Right lobe of liver (tissue), 6 donors: ENCODE results near the gene CFAP53. TPM values are rescaled to one million over a fixed set of nuclear protein-coding genes. Genes with fewer than 3 reads are reported as not detected.

Experiments used
- ATAC-seq, 4 donors: fragments of 200-7000 bp; cut with Tn5 transposase; one replicate each; pipeline ENCODE4 v1.9.1; 2020; ENCODE audit warnings: mild to moderate bottlenecking in 4 of 4, moderate library complexity in 4 of 4
- DNase-seq, 3 donors: peaks; one replicate each; pipeline ENCODE4 v3.0.0-alpha.2; 2020
- H3K27ac ChIP-seq, 3 donors: fragments of 200-600 bp; one replicate each; pipeline ENCODE4 v1.8.0; 2022
- H3K27me3 ChIP-seq, 2 donors: fragments of 200-600 bp; one replicate each; pipeline ENCODE4 v1.8.0; 2022
- H3K36me3 ChIP-seq, 4 donors: fragments of 200-600 bp; sonication (generic) in 1 of 4; one replicate each; pipeline versions ENCODE4 v1.5.1 to v1.8.0; 2017 to 2022; ENCODE audit warnings: control low read depth in 1 of 4
- H3K4me1 ChIP-seq, 4 donors: fragments of 200-600 bp; sonication (generic) in 1 of 4; one replicate each; pipeline versions ENCODE4 v1.5.1 to v1.8.0; 2017 to 2022; ENCODE audit warnings: control low read depth in 1 of 4
- H3K4me3 ChIP-seq, 3 donors: fragments of 200-600 bp; one replicate each; pipeline ENCODE4 v1.8.0; 2022
- H3K9me3 ChIP-seq, 4 donors: fragments of 200-600 bp; sonication (generic) in 1 of 4; one replicate each; pipeline versions ENCODE4 v1.5.1 to v1.8.0; 2017 to 2022; ENCODE audit warnings: control low read depth in 1 of 4
- POLR2A ChIP-seq: fragments of 450-650 bp; IDR thresholded peaks from one replicate; pipeline ENCODE4 v1.6.1; 2017; ENCODE audit warnings: antibody characterized with exemption, mild to moderate bottlenecking
- WGBS: methylation state at CpG from one replicate; pipeline ENCODE4 v1.1.6; 2018; ENCODE audit warnings: low coverage, low lambda C conversion rate; ENCODE audit not compliant: insufficient coverage; ENCODE audit errors: missing lambda C conversion rate; 5-methylcytosine and 5-hydroxymethylcytosine counted together
- intact Hi-C, 2 donors: fragments of 100-400 bp; cut with DNase I; formaldehyde crosslinking; loops; one replicate each; pipeline versions ENCODE4 v1.11.2 to v1.14.1; 2022
- small RNA-seq, 2 experiments: library from RNA; depleted of rRNA; stranded (forward); fragments of <200 nt; gene quantifications; one replicate each; pipeline ENCODE3, GENCODE V24; 2016
- total RNA-seq, 6 experiments: library from RNA; depleted of rRNA in 2 of 6; stranded (reverse); fragments of >200 nt in 2 of 6; fragmentation: NEBNext Ultra II Directional in 3 of 6; extraction: Animal tissue kit (Norgen Biotek cat#: 25700) in 3 of 6; gene quantifications; one replicate each; pipeline versions ENCODE4 v1.1.0 to v1.2.4, GENCODE V29; 2016 to 2023
- TF ChIP-seq, protein P1 (sequence below), 4 donors: fragments of 200-600 bp in 3 of 4; fragments of 450-650 bp in 1 of 4; IDR thresholded peaks; one replicate each; pipeline versions ENCODE4 v1.5.1 to v1.8.0; 2016 to 2022; ENCODE audit warnings: antibody characterized with exemption in 4 of 4, mild to moderate bottlenecking in 2 of 4
- donor health status: DM: no; HTN: yes; CAD: no.
- donor health status: DM: no; HTN: no; CAD: no.
- donor health status: DM: no; HTN: no; CAD: no.
- donor health status: DM: no; HTN: yes; CAD: no.
- donor health status: DM: no; HTN: yes; CAD: no.

Gene CFAP53
- total RNA-seq, 6 experiments from 2014 or later: 0.13 to 0.17 (median 0.14) TPM; not detected in 3

DNA sequence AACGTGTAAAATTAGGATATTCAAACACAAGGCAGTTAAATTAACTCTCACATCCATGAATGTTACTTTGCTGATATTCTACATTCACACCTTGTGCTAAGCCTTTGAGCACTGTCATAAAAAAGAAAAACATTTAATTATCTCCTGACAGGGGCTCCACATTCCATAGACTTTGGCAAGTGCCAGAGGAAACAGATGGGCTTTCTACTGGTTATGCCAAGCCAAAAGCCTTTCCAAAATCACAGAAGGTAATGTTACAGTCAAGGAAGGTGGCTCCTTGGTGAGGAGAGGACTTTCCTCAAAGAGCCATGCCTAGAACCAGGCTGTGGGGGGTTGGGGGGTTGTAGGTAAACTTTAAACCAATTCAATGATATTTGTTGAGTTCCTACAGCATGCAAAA lies 83.8 kb downstream of the CFAP53 start:
- 61% methylated on average over 1 of the region's 1 CpG for WGBS
- Histone ChIP-seq H3K4me3 (no peak overlapping the region), H3K4me1 (no peaks in the 10 kb centered on the region), H3K36me3 (no peaks in the 10 kb centered on the region), H3K27me3 (no peaks in the 10 kb centered on the region), H3K9me3 (no peaks in the 10 kb centered on the region), H3K27ac (no peak overlapping the region)
- ATAC-seq: no peak
- no peak for DNase-seq
- intact Hi-C loops: no loop called here
- no peak for TF ChIP-seq POLR2A
- TF ChIP-seq, protein P1, sequence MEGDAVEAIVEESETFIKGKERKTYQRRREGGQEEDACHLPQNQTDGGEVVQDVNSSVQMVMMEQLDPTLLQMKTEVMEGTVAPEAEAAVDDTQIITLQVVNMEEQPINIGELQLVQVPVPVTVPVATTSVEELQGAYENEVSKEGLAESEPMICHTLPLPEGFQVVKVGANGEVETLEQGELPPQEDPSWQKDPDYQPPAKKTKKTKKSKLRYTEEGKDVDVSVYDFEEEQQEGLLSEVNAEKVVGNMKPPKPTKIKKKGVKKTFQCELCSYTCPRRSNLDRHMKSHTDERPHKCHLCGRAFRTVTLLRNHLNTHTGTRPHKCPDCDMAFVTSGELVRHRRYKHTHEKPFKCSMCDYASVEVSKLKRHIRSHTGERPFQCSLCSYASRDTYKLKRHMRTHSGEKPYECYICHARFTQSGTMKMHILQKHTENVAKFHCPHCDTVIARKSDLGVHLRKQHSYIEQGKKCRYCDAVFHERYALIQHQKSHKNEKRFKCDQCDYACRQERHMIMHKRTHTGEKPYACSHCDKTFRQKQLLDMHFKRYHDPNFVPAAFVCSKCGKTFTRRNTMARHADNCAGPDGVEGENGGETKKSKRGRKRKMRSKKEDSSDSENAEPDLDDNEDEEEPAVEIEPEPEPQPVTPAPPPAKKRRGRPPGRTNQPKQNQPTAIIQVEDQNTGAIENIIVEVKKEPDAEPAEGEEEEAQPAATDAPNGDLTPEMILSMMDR (IDR thresholded peaks at IDR 0.05): no peak

DNA sequence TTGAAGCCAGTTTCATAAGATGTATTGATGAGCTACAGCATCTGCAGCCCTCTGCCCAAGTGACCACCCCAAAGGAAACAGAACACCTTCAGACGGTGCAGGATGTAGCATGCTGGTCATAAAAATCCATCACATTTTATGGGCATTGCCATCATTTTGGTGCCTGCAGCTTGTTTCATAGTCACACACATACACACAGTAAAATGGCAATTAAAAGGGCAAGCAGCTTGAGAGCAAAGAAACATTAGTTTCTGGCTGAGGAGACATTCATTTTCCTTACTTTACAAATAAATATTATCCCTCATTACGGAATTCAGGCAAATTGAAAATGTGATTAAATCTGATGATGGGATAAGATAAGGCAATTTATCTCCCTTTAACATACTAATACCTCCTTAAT lies 84.7 kb downstream of the CFAP53 start:
- H3K27me3 ChIP-seq: no peaks in the 10 kb centered on the region
- no peaks in the 10 kb centered on the region for H3K4me1 ChIP-seq
- no peaks in the 10 kb centered on the region for H3K36me3 ChIP-seq
- 58% methylated on average over 2 of the region's 2 CpGs for whole genome bisulfite sequencing
- no peak overlapping the region for H3K4me3 ChIP-seq
- DNase-seq (no peak), ATAC-seq (no peak)
- TF ChIP-seq, protein P1 (IDR thresholded peaks at IDR 0.05): no peak
- TF ChIP-seq POLR2A: no peak
- H3K27ac ChIP-seq: no peak overlapping the region
- intact Hi-C loops: no loop called here
- no peaks in the 10 kb centered on the region for H3K9me3 ChIP-seq

DNA sequence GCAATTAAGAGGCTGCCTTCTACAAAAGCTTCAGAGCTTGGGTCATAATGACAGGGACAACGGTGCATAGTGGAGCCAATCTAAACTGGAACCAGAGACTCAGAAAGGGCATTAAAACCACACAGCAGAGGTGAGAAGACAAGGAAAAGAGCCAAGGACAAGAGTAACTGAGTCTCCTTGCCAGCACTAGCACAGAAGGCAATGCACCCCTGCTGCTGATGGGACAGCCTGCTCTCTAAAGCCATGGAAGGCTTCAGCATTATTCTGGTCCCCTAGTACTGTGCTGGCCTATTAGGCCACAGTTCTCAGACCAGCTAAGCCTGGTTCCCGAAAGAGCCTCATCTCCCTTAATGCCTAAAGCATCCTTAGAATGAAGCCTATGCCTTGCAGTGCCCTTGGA lies 86.8 kb downstream of the CFAP53 start:
- Histone ChIP-seq H3K4me3 (no peak overlapping the region), H3K27ac (no peak overlapping the region), H3K27me3 (no peaks in the 10 kb centered on the region), H3K9me3 (no peaks in the 10 kb centered on the region), H3K4me1 (no peaks in the 10 kb centered on the region), H3K36me3 (no peaks in the 10 kb centered on the region)
- ATAC-seq (no peak), DNase-seq (no peak)
- intact Hi-C loops: no loop called here
- WGBS: 100% methylated on average over 1 of the region's 2 CpGs
- TF ChIP-seq, protein P1 (IDR thresholded peaks at IDR 0.05): no peak
- TF ChIP-seq POLR2A: no peak

DNA sequence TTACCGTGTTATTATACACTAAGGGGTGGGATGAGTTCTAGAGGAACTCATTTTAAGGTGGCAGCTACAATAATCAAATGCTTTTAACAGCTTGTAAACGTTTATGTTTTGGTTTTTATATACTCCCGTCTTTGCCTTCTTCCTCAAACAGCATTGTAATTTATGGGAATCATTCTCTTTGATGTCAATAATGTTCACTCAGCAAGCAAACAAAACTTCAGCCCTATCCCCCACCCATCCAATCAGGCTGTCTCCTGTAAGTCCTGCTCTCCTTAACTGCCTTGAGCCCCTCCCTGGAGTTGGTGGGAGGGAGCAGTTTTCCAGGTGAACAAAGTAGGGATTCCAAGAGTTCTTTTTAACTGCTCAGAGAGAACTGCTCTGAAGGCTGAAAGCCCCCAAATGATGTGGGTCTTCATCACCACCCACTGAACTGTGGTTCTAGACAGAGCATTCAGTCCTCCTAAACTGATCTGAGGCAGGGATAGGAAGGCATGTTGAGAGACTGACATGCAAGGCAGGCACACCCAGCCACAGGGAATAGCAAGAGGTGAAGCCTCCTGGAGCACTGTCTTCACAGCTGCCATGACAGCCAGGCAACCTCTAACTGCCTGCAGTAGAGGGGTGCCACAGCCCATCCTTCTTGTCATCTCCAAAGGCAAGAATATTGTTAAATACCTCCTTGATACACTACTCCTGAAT lies 88.9 kb downstream of the CFAP53 start:
- ATAC-seq: no peak
- no peak overlapping the region for H3K4me3 ChIP-seq
- H3K9me3 ChIP-seq: no peaks in the 10 kb centered on the region
- no peaks in the 10 kb centered on the region for H3K36me3 ChIP-seq
- intact Hi-C loops: no loop called here
- no peaks in the 10 kb centered on the region for H3K4me1 ChIP-seq
- H3K27ac ChIP-seq: no peak overlapping the region
- H3K27me3 ChIP-seq: no peaks in the 10 kb centered on the region
- DNase-seq: no peak
- no peak for TF ChIP-seq POLR2A
- TF ChIP-seq, protein P1 (IDR thresholded peaks at IDR 0.05): no peak
- 56% methylated on average over 3 of the region's 3 CpGs for WGBS

Small RNAs within 50 kb of the gene (small RNA-seq; reads per million reads assigned to genes)
- 0 reads per million in 2 experiments for gene RN7SL310P

Other genes starting within 250 kb of the CFAP53 start
- 10 to 100 TPM; 13.4 to 25.1 (median 16.6) TPM for gene MYO5B, start 71.3 kb downstream of the CFAP53 start, total RNA-seq
- 10 to 100 TPM; 29.7 to 32.4 (median 30.7) TPM for gene MBD1, start 15.0 kb upstream of the CFAP53 start, total RNA-seq
- gene CXXC1, start 21.2 kb upstream of the CFAP53 start, total RNA-seq: 10 to 100 TPM; 16.4 to 34.9 (median 26.1) TPM
- 1 to 10 TPM in 2 of 6 experiments, under 1 TPM in 3, not detected in 1; 0.15 to 1.5 (median 0.75) TPM for gene SKA1, start 108.6 kb upstream of the CFAP53 start, total RNA-seq